ENCODE results near the gene APOE. TPM values are rescaled to one million over a fixed set of nuclear protein-coding genes. Genes with fewer than 3 reads are reported as not detected.

The APOE gene
- total and polyA plus RNA-seq, 2 of the 8 experiments (the other 6 are each of a cell fraction or from before 2014, with no cell fraction given), result 629 to 1,258 TPM

- Histone ChIP-seq H3K79me2 (ENCODE audit: control insufficient read depth in 1 of 2, insufficient read depth in 2 of 2, low read length in 2 of 2) (peaks cover 0 to 15% of the 10 kb centered on the region in 2 experiments; a peak in 3 of 4 replicates), H3K14ac (ENCODE audit: insufficient read length) (no peak overlapping the region), H2BK15ac (ENCODE audit: low read length) (no peak overlapping the region), H3K4me2 (ENCODE audit: insufficient read depth in 1 of 2, low read depth in 2 of 2, low read length in 2 of 2) (no peak overlapping the region), H3K4me1 (replicated peaks in 1 of 4; ENCODE audit: control insufficient read depth in 3 of 4, insufficient read depth in 4 of 4, low read length in 3 of 4) (no peaks in the 10 kb centered on the region), H3K9ac (replicated peaks in 1 of 4; ENCODE audit: extremely low read depth in 1 of 4, low read depth in 3 of 4, low read length in 3 of 4) (no peak overlapping the region), H4K5ac (ENCODE audit: insufficient read length, low read depth, low read length) (no peak overlapping the region), H3K56ac (replicated peaks; ENCODE audit: insufficient read length, low read depth, low read length) (no peak overlapping the region), H3K23me2 (ENCODE audit: low read depth, low read length) (no peaks in the 10 kb centered on the region; the same call in 1 of the 2 replicates), H4K8ac (ENCODE audit: extremely low read depth, insufficient read depth, low read length) (no peak overlapping the region), H3K79me1 (ENCODE audit: low read depth, low read length) (no peaks in the 10 kb centered on the region), H2BK20ac (ENCODE audit: low read length) (no peak overlapping the region), H3K27me3 (replicated peaks in 1 of 4; ENCODE audit: control insufficient read depth in 3 of 4, extremely low read depth in 1 of 4, insufficient read depth in 3 of 4, low read length in 3 of 4) (no peaks in the 10 kb centered on the region), H2BK12ac (ENCODE audit: low read depth, low read length) (no peak overlapping the region), H3K27ac (ENCODE audit: low read depth, low read length) (no peak overlapping the region), H2AFZ (ENCODE audit: low read length) (no peak overlapping the region), H4K91ac (replicated peaks; ENCODE audit: insufficient read length, low read length) (no peak overlapping the region), H3K9me3 (ENCODE audit: insufficient read depth in 2 of 2, low read depth in 1 of 2, low read length in 1 of 2) (no peaks in the 10 kb centered on the region), H2BK5ac (ENCODE audit: low read depth, low read length) (no peak overlapping the region), H3K36me3 (ENCODE audit: control insufficient read depth in 2 of 4, insufficient read depth in 4 of 4, low read length in 3 of 4) (peaks cover 9 to 42% (median 20%) of the 10 kb centered on the region in 4 experiments; a peak in 6 of 8 replicates), H2BK120ac (replicated peaks; ENCODE audit: low read depth, low read length) (no peak overlapping the region), H3K4ac (replicated peaks; ENCODE audit: insufficient read length, low read depth, low read length) (no peak overlapping the region), H4K20me1 (replicated peaks in 1 of 2; ENCODE audit: control insufficient read depth in 1 of 2, insufficient read depth in 2 of 2, low read length in 2 of 2) (peaks cover 2 to 11% of the 10 kb centered on the region in 2 experiments), H3K18ac (ENCODE audit: extremely low read depth, low read length) (no peak overlapping the region), H3K4me3 (ENCODE audit: extremely low read depth in 1 of 4, insufficient read depth in 2 of 4, low read depth in 3 of 4, low read length in 4 of 4) (no peak overlapping the region), H3K23ac (ENCODE audit: insufficient read length) (no peak overlapping the region), H2AK5ac (ENCODE audit: low read depth, low read length) (no peak overlapping the region)
- DNase-seq (ENCODE audit: low read depth in 1 of 2, low spot score in 2 of 2), result no peak
- no peak for TF ChIP-seq SUZ12 (IDR thresholded peaks at IDR 0.05; ENCODE audit: low read length)
- TF ChIP-seq BACH1 (IDR thresholded peaks at IDR 0.05; ENCODE audit: low read length), result no peak
- no peak for TF ChIP-seq NRF1 (IDR thresholded peaks at IDR 0.05; ENCODE audit: low read depth, low read length)
- no peak for TF ChIP-seq EP300 (IDR thresholded peaks at IDR 0.05; ENCODE audit: borderline replicate concordance in 1 of 2, low read depth in 2 of 2, low read length in 2 of 2)
- no peak for TF ChIP-seq KDM4A (IDR thresholded peaks at IDR 0.05; ENCODE audit: low read depth, low read length, severe bottlenecking)
- TF ChIP-seq CBX8 (IDR thresholded peaks at IDR 0.05; ENCODE audit: borderline replicate concordance, low read depth, low read length), result no peak
- no peak for TF ChIP-seq RNF2 (IDR thresholded peaks at IDR 0.05; ENCODE audit: borderline replicate concordance, low read depth, low read length, missing control alignments, poor library complexity, severe bottlenecking)
- no peak for TF ChIP-seq GTF2F1 (IDR thresholded peaks at IDR 0.05; ENCODE audit: borderline replicate concordance, low read depth, low read length)
- no peak for TF ChIP-seq KDM1A (IDR thresholded peaks at IDR 0.05; ENCODE audit: borderline replicate concordance, low read length)
- TF ChIP-seq SAP30 (IDR thresholded peaks at IDR 0.05; ENCODE audit: insufficient read depth, insufficient replicate concordance, low read length), result no peak
- no peak for TF ChIP-seq JUND (IDR thresholded peaks at IDR 0.05; ENCODE audit: low read length)
- FAIRE-seq, result no peak
- ChIA-PET POLR2A (ENCODE audit: partially characterized antibody) (interaction anchor here (1.0 to 4.8 kb wide), 7 partner anchors 9 to 40 kb away, joined by 3 to 18 read pairs (median 4); partner anchors contain the start of gene TOMM40), CTCF (ENCODE audit: partially characterized antibody) (no interaction called here)
- WGBS, 2 experiments (ENCODE audit: extremely low coverage in 1 of 2, insufficient coverage in 1 of 2, insufficient read length in 1 of 2, insufficient replicate concordance in 2 of 2, low coverage in 1 of 2, low lambda C conversion rate in 2 of 2, missing lambda C conversion rate in 1 of 2), result 95% methylated on average over 27 of the region's 27 CpGs; no CpG with 5 or more reads in 1 of the 2 experiments
These were observed 40.3 kb upstream of the APOE start for GRCh38 chr19:44865196-44865767.

Measured in H1 (cell line).